ENCODE results near the gene SKP2. TPM values are rescaled to one million over a fixed set of nuclear protein-coding genes. Genes with fewer than 3 reads are reported as not detected.

SKP2 gene
- total RNA-seq, 1 experiment from 2014 or later: 21.5 TPM

GRCh38 chr5:36205329-36205728 is 53.4 kb downstream of the SKP2 start:
- Histone ChIP-seq H3K9me3 (ENCODE audit: control insufficient read depth, insufficient read depth, low read depth, low read length) (no peaks in the 10 kb centered on the region), H3K4me1 (ENCODE audit: control insufficient read depth, insufficient read depth, low read length) (no peaks in the 10 kb centered on the region), H3K27me3 (ENCODE audit: control insufficient read depth, insufficient read depth, low read length) (no peaks in the 10 kb centered on the region), H3K4me3 (ENCODE audit: low read depth in 2 of 2, low read length in 2 of 2) (no peak overlapping the region), H3K36me3 (ENCODE audit: control insufficient read depth, insufficient read depth, low read length) (peaks cover 3% of the 10 kb centered on the region; the same call in 1 of the 2 replicates), H3K27ac (ENCODE audit: low read length) (no peak overlapping the region)
- ATAC-seq: no peak
- BruUV-seq (replicated peaks): no TSS peak
- ChIA-PET POLR2A (no interaction called here), CTCF (no interaction called here)
- no peak for DNase-seq (ENCODE audit: low read depth, low spot score)
- intact Hi-C loops (cut with micrococcal nuclease; ENCODE audit: unreplicated experiment): no loop called here
- TF ChIP-seq POLR2AphosphoS5 (IDR thresholded peaks at IDR 0.05; ENCODE audit: low read depth, low read length) (no peak), REST (IDR thresholded peaks at IDR 0.05; ENCODE audit: insufficient read depth in 1 of 2, low read depth in 2 of 2, low read length in 1 of 2) (no peak), TCF7L2 (IDR thresholded peaks at IDR 0.05; ENCODE audit: low read depth, low read length) (no peak), SIN3A (IDR thresholded peaks at IDR 0.05; ENCODE audit: borderline replicate concordance, insufficient read depth, low read depth, low read length) (no peak), CTCF (IDR thresholded peaks at IDR 0.05) (no peak)
- in situ Hi-C loops (cut with HindIII; ENCODE audit: low pct_unique_long_range_greater_than_20kb, low sequenced_read_pairs): no loop called here

- Histone ChIP-seq H3K4me3 (ENCODE audit: low read depth in 2 of 2, low read length in 2 of 2) (no peak overlapping the region), H3K36me3 (ENCODE audit: control insufficient read depth, insufficient read depth, low read length) (no peaks in the 10 kb centered on the region; the same call in 1 of the 2 replicates), H3K4me1 (ENCODE audit: control insufficient read depth, insufficient read depth, low read length) (no peaks in the 10 kb centered on the region), H3K27ac (ENCODE audit: low read length) (no peak overlapping the region), H3K27me3 (ENCODE audit: control insufficient read depth, insufficient read depth, low read length) (no peaks in the 10 kb centered on the region), H3K9me3 (ENCODE audit: control insufficient read depth, insufficient read depth, low read depth, low read length) (no peaks in the 10 kb centered on the region)
- DNase-seq (ENCODE audit: low read depth, low spot score) (no peak), ATAC-seq (no peak)
- in situ Hi-C loops (cut with HindIII; ENCODE audit: low pct_unique_long_range_greater_than_20kb, low sequenced_read_pairs): no loop called here
- BruUV-seq (replicated peaks): no TSS peak
- POLR2A ChIA-PET: no interaction called here
- intact Hi-C loops (cut with micrococcal nuclease; ENCODE audit: unreplicated experiment): no loop called here
- TF ChIP-seq SIN3A (IDR thresholded peaks at IDR 0.05; ENCODE audit: borderline replicate concordance, insufficient read depth, low read depth, low read length) (no peak), TCF7L2 (IDR thresholded peaks at IDR 0.05; ENCODE audit: low read depth, low read length) (no peak), CTCF (IDR thresholded peaks at IDR 0.05) (no peak), POLR2AphosphoS5 (IDR thresholded peaks at IDR 0.05; ENCODE audit: low read depth, low read length) (no peak), REST (IDR thresholded peaks at IDR 0.05; ENCODE audit: insufficient read depth in 1 of 2, low read depth in 2 of 2, low read length in 1 of 2) (no peak)
- CTCF ChIA-PET: no interaction called here
Measured at GRCh38 chr5:36206913-36207312, 55.0 kb downstream of the SKP2 start.
